Kidney (tissue), 14 donors: ENCODE measurements around the gene EPHA2. TPM values are rescaled to one million over a fixed set of nuclear protein-coding genes. Genes with fewer than 3 reads are reported as not detected.
A peak's percentile ranks its signal among the peaks of the same experiment; 100 is the strongest.

Source experiments
- DNase-seq, 5 donors: peaks; one replicate each; pipeline ENCODE4 v3.0.0-alpha.2; 2013 to 2020
- FAIRE-seq: peaks from 2 replicates; lab custom pipeline; 2012; peaks lifted over from hg19 to GRCh38; lab: Jason Lieb, UNC
- H3K27ac ChIP-seq, 2 donors: one replicate each; pipeline ENCODE4 v1.7.0; 2013; ENCODE audit warnings: low read depth in 2 of 2, low read length in 2 of 2, inconsistent platforms in 1 of 2
- H3K27me3 ChIP-seq: one replicate; pipeline ENCODE4 v1.7.1; 2013; ENCODE audit warnings: low read length, inconsistent platforms; ENCODE audit not compliant: control insufficient read depth, insufficient read depth
- H3K36me3 ChIP-seq, 3 donors: one replicate each; pipeline versions ENCODE4 v1.7.0 to v1.7.1; 2013; ENCODE audit warnings: low read length in 3 of 3, control low read depth in 1 of 3, inconsistent platforms in 1 of 3; ENCODE audit not compliant: insufficient read depth in 3 of 3, control insufficient read depth in 2 of 3
- H3K4me1 ChIP-seq, 3 donors: one replicate each; pipeline versions ENCODE4 v1.7.0 to v1.7.1; 2013; ENCODE audit warnings: low read length in 3 of 3, inconsistent platforms in 1 of 3, low read depth in 1 of 3; ENCODE audit not compliant: control insufficient read depth in 2 of 3, insufficient read depth in 2 of 3
- H3K4me3 ChIP-seq, 3 donors: one replicate each; pipeline versions ENCODE4 v1.7.0 to v1.8.1; 2013; ENCODE audit warnings: low read length in 3 of 3, control low read depth in 1 of 3, inconsistent platforms in 1 of 3
- H3K9ac ChIP-seq, 3 donors: one replicate each; pipeline versions ENCODE4 v1.7.0 to v1.7.1; 2013; ENCODE audit warnings: low read length in 3 of 3, control low read depth in 1 of 3, inconsistent platforms in 1 of 3
- H3K9me3 ChIP-seq, 3 donors: one replicate each; pipeline versions ENCODE4 v1.7.0 to v1.7.1; 2013; ENCODE audit warnings: low read length in 3 of 3, control low read depth in 1 of 3, inconsistent platforms in 1 of 3; ENCODE audit not compliant: control insufficient read depth in 2 of 3, insufficient read depth in 1 of 3
- CTCF ChIP-seq: IDR thresholded peaks from 3 replicates; pipeline ENCODE4 v1.5.1; 2012; ENCODE audit warnings: mild to moderate bottlenecking, moderate library complexity, borderline replicate concordance; ENCODE audit not compliant: insufficient read depth; ENCODE audit errors: extremely low read depth
- intact Hi-C: fragments of 100-400 bp; cut with DNase I; formaldehyde crosslinking; loops from one replicate; pipeline ENCODE4 v1.11.1; 2022
- polyA plus RNA-seq: library from polyadenylated mRNA; stranded (reverse); fragments of 350-450 nt; fragmentation: Illumina TruSeq; extraction: RNeasy Lipid Tissue Mini Kit (QIAGEN cat#74804); gene quantifications from one replicate; pipeline ENCODE4 v1.2.3, GENCODE V29; 2014; ENCODE audit warnings: low read depth, low replicate concordance; ENCODE audit not compliant: insufficient read depth
- total RNA-seq: library from RNA; stranded (reverse); fragmentation: NEBNext Ultra II Directional; extraction: Animal tissue kit (Norgen Biotek cat#: 25700); gene quantifications from one replicate; pipeline ENCODE4 v1.2.1, GENCODE V29; 2021
- donor health status: control.
- donor health status: control.
- donor health status: control.
- donor health status: control.
- donor health status: control.
- donor health status: DM: yes; HTN: yes; CAD: no.
- donor health status: Normal renal cell carcinoma (clear cell type).

EPHA2 gene
- total and polyA plus RNA-seq, 2 donors from 2014 or later, result 5.5 to 34.2 TPM

- DNase-seq, result no peak
- no peak for TF ChIP-seq CTCF
- FAIRE-seq, result no peak
Measured at GRCh38 chr1:16148329-16149092, 7.4 kb downstream of the EPHA2 start.

GRCh38 chr1:16147156-16147926 lies 8.5 kb downstream of the EPHA2 start:
- Histone ChIP-seq H3K4me3 (peak overlapping the region in 1 of 3 donors; percentile 42), H3K4me1 (peaks cover 4 to 63% (median 58%) of the 10 kb centered on the region in 3 donors), H3K9me3 (no peaks in the 10 kb centered on the region), H3K9ac (peak overlapping the region in 1 of 3 donors; percentile 73), H3K27me3 (no peaks in the 10 kb centered on the region), H3K36me3 (peaks cover 3 to 30% (median 12%) of the 10 kb centered on the region in 3 donors), H3K27ac (peak overlapping the region; percentile 79 to 87)
- no peak for TF ChIP-seq CTCF
- intact Hi-C loops, result no loop called here
- peak in 1 of 5 donors; percentile 48 for DNase-seq
- no peak for FAIRE-seq

More at GRCh38 chr1:16148329-16149092, 7.4 kb downstream of the EPHA2 start:
- intact Hi-C loops, result no loop called here
- H3K9me3 ChIP-seq, result no peaks in the 10 kb centered on the region
- no peak overlapping the region for H3K27ac ChIP-seq
- peaks cover 4 to 64% (median 63%) of the 10 kb centered on the region in 3 donors for H3K4me1 ChIP-seq
- H3K4me3 ChIP-seq, result no peak overlapping the region
- no peaks in the 10 kb centered on the region for H3K27me3 ChIP-seq
- H3K36me3 ChIP-seq, result peaks cover 0 to 30% (median 12%) of the 10 kb centered on the region in 3 donors
- H3K9ac ChIP-seq, result no peak overlapping the region

GRCh38 chr1:16146279-16147155 lies 9.4 kb downstream of the EPHA2 start:
- no peak for TF ChIP-seq CTCF
- Histone ChIP-seq H3K27me3 (no peaks in the 10 kb centered on the region), H3K27ac (peak overlapping the region; percentile 79 to 87), H3K4me3 (peak overlapping the region in 2 of 3 donors; percentile 4 to 42), H3K9me3 (no peaks in the 10 kb centered on the region), H3K9ac (peak overlapping the region in 1 of 3 donors; percentile 73), H3K36me3 (peaks cover 3 to 30% (median 12%) of the 10 kb centered on the region in 3 donors), H3K4me1 (peaks cover 4 to 58% (median 57%) of the 10 kb centered on the region in 3 donors)
- intact Hi-C loops, result no loop called here
- FAIRE-seq (no peak), DNase-seq (peak; percentile 96 to 97 (median 96))
